NB4 (cell line): ENCODE measurements around the gene DNAH11.

Source experiments
- CTCF ChIP-seq: IDR thresholded peaks from one replicate; pipeline ENCODE4 v1.5.1; 2012; ENCODE audit warnings: low read depth, low read length
- MYC ChIP-seq: IDR thresholded peaks from 2 replicates; pipeline ENCODE4 v1.6.1; 2011; ENCODE audit warnings: low read depth, low read length
- POLR2A ChIP-seq: IDR thresholded peaks from 2 replicates; pipeline ENCODE4 v1.6.1; 2011; ENCODE audit warnings: mild to moderate bottlenecking; ENCODE audit not compliant: insufficient read length; ENCODE audit errors: extremely low read depth
- TF ChIP-seq, protein P1 (sequence below): IDR thresholded peaks from 2 replicates; pipeline ENCODE4 v1.6.1; 2011; ENCODE audit warnings: low read depth, low read length

DNA sequence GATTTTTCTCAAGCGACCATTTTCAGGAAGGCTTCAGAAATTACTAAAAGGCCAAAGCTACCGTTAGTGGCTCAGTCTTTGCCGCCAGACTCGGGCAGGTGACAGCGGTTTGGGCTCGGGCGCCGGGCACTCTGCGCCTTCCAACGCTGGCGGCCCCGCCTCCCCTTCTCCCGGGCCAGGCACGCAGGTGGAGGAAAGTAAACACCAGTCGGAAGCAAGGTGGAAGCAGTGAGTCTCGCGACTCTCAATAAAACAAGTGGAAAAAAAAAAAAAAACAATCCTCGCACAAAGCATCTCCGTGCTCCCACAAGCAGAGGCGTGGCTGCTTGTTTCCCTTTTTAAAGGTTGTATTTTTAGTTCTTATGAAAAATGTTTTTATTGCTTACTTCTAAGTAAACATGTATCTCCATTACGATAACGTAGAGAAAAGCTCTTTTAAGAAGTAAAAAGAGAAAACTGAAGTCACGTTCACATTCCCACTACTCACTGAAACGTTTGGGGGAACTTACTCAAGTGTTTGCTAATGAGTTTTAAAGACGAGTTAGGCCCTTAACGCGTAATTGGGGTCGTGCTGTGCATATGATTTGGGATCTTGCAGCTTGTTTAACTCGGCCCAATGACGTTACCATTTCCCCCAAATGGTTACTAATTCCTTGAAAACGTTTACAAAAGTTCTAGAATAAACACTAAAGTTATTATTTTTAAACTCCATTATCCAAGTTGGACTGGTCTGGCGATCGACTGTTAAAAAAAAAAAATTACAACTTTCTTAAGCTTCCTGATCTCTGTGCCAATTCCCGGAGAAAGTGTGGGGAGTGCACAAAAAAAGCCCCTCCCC is 402.0 kb downstream of the DNAH11 start:
- no peak for TF ChIP-seq CTCF
- TF ChIP-seq, protein P1, sequence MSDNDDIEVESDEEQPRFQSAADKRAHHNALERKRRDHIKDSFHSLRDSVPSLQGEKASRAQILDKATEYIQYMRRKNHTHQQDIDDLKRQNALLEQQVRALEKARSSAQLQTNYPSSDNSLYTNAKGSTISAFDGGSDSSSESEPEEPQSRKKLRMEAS: peak; percentile 10; the same call in 1 of the 2 replicates
- TF ChIP-seq POLR2A: no peak
- TF ChIP-seq MYC: no peak
